Thyroid gland (tissue), 4 donors: ENCODE results near the gene NAV2.

Experiments used
- POLR2A ChIP-seq, 2 donors: fragments of 450-650 bp; IDR thresholded peaks; one replicate each; pipeline ENCODE4 v1.6.1; 2017; ENCODE audit warnings: antibody characterized with exemption in 2 of 2, mild to moderate bottlenecking in 2 of 2, moderate library complexity in 1 of 2
- TF ChIP-seq, protein P1 (sequence below), 6 experiments: fragments of 200-600 bp in 3 of 6; fragments of 450-650 bp in 3 of 6; sonication (generic) in 3 of 6; IDR thresholded peaks; one replicate each; pipeline ENCODE4 v1.5.1; 2016 to 2019; ENCODE audit warnings: antibody characterized with exemption in 6 of 6, mild to moderate bottlenecking in 2 of 6, inconsistent platforms in 1 of 6, moderate library complexity in 1 of 6

GRCh38 chr11:20156876-20157613 is 444.4 kb downstream of the NAV2 start:
- TF ChIP-seq, protein P1, sequence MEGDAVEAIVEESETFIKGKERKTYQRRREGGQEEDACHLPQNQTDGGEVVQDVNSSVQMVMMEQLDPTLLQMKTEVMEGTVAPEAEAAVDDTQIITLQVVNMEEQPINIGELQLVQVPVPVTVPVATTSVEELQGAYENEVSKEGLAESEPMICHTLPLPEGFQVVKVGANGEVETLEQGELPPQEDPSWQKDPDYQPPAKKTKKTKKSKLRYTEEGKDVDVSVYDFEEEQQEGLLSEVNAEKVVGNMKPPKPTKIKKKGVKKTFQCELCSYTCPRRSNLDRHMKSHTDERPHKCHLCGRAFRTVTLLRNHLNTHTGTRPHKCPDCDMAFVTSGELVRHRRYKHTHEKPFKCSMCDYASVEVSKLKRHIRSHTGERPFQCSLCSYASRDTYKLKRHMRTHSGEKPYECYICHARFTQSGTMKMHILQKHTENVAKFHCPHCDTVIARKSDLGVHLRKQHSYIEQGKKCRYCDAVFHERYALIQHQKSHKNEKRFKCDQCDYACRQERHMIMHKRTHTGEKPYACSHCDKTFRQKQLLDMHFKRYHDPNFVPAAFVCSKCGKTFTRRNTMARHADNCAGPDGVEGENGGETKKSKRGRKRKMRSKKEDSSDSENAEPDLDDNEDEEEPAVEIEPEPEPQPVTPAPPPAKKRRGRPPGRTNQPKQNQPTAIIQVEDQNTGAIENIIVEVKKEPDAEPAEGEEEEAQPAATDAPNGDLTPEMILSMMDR (IDR thresholded peaks at IDR 0.05) = no peak
- no peak for TF ChIP-seq POLR2A (IDR thresholded peaks at IDR 0.05)
